Non-pigmented ciliary epithelial cell (primary cell): ENCODE data around the gene RPL6.
"Not testable (repeated sequence)": the region's sequence is repeated elsewhere in the genome, so short reads cannot be mapped to it uniquely, and the experiment has no call there.

ENCODE experiments used
- DNase-seq: peaks from one replicate; pipeline ENCODE4 v3.0.0-alpha.2; 2010; ENCODE audit warnings: low read depth

The RPL6 gene

DNA sequence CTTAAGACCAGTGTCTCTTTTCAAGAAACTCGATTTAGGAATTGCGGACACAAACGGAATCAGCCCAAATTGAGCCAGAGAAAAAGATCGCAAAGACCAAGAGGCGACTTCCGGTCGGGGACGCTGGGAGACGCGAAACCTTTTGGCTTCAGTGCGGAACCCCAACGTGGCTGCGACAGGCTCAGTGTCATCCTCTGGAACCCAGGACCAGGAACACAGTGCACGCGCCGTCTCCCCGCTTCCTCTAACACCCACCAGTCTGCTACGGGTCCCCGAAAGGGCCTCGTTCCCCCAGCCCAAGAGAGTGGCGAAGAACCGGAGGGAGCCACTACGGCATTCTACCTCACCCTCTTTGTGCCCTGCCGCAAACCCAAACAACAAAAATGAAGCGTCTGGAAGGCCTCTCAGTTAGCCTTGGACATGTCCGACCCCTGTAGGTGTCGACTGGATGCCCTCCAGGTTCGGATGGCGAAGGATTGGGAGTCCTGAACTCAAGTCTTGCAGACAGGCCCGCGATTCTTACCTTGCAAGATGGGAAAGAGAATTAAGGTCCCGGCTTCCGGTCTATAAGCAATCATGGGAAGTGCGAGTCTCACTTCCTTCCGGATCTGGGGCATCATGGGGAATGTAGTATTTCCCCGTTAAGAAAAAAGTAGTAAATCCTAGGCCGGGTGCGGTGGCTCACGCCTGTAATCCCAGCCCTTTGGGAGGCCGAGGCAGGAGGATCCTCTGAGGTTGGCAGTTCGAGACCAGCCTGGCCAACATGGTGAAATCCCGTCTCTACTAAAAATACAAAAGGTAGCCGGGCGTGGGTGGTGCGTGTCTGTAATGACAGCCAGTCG is at the start of gene RPL6:
TSS of gene RPL6 (minus strand) at position 542 of the 842 bp plus-strand sequence. CDS start 949 bp downstream, outside the sequence.
- DNase-seq, result peak; percentile 70

DNA sequence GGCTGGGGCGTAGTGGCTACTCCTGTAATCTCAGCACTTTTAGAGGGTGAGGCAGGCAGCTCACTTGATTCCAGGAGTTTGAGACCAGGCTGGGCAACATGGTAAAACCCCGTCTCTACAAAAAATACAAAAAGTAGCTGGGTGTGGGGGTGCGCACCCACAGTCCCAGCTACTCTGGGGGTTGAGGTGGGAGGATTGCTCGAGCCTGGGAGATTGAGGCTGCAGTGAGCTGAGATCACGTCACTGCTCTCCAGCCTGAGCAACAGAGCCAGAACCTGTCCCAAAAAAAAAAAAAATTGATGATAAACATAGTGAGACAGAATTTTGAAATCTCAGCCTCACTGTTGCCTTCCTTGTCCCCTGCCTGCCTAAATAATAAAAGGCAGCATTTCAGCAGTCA is 49.3 kb upstream of the RPL6 start:
- DNase-seq, result no peak

DNA sequence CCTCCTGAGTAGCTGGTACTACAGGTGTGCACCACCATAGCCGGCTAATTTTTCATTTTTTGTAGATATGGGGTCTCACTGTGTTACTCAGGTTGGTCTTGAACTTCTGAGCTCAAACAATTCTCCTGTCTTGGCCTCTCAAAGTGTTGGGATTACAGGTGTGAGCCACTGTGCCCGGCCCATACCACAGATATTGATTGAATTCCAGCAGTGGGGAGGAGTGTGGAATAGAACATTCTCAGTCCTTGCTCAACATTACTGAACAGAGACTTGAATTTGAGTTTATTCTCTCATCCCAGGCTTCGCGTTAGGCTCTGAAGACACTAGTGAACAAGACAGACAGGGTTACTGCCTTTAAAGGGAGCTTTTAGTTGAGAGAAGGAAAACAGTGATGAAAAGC is 48.9 kb upstream of the RPL6 start:
- DNase-seq, result no peak

DNA sequence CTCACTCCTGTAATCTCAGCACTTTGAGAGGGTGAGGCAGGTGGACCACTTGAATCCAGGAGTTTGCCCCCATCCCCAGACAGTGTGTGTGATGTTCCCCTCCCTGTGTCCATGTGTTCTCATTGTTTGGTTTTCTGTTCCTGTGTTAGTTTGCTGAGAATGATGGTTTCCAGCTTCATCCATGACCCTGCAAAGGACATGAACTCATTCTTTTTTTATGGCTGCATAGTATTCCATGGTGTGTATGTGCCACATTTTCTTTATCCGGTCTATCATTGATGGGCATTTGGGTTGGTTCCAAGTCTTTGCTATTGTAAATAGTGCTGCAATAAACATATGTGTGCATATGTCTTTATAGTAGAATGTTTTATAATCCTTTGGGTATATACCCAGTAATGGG is 47.7 kb upstream of the RPL6 start:
- DNase-seq, result not testable (repeated sequence)

DNA sequence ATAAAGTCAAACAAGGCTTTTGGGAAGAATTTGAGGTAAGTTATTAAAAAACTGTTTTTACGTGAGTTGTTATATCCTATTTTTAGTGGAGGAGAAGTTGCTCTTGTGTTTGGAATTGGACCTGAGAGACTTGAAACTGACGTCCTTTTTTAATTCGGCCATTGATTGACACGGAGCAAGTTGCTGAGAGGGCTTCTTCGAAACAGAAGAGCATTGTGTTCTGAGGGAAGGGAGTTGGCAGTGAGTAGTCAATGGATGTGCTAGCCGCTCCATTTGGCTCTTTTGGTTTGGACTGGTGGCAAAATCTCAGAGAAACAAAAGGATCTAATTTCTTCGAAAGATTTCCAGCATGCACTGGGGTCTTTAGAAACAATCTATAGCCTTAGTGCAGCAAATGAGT is 46.6 kb upstream of the RPL6 start:
- DNase-seq, result no peak

DNA sequence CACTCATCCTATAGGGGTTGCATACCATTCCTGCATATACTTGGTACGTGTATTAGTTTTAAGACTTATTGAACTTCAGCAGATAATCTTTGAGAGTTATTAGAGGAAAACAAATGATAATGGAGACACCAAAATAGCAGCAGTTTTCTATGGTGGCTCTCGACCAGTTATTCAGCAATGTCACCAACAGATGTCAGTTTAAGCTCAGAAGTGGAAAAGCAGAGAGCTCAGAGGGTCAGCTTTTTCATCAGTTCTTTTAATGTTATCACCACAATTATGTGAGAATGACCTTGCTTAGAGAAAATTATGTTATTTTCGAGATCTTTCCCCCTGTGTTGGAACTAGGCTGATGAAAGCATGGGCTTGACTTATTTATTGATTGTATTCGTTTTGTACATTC is 41.3 kb upstream of the RPL6 start:
- DNase-seq, result no peak

DNA sequence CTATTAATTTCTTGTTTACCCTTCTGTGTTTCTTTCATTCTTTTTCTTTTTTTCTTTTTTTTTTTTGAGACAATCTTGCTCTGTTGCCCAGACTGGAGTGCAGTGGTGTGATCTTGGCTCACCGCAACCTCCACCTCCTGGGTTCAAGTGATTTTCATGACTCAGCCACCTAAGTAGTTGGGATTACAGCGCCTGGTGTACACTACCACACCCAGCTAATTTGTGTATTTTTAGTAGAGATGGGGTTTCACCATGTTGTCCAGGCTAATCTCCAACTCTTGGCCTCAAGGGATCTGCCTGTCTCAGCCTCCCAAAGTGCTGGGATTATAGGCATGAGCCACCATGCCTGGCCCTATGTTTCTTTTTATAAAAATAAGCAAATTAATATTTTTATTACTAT is 38.8 kb upstream of the RPL6 start:
- DNase-seq, result not testable (repeated sequence)

DNA sequence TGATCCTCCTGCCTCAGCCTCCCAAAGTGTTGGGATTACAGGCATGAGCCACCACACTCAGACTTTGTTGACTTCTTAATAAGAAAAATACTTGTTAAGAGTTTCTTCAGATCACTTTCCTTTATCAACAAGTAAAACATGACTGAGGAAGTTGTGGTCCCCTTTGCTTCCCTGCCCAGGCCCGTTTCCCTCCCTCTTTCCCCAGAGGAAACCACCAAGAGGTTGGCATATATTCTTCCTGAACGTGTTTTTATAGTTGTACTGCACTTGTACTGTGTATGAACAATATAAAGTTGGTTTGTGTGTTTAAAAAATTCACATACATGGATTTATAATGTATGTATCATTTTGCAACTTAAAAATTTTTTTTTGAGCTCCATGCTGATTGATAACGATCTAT is 37.7 kb upstream of the RPL6 start:
- no peak for DNase-seq

DNA sequence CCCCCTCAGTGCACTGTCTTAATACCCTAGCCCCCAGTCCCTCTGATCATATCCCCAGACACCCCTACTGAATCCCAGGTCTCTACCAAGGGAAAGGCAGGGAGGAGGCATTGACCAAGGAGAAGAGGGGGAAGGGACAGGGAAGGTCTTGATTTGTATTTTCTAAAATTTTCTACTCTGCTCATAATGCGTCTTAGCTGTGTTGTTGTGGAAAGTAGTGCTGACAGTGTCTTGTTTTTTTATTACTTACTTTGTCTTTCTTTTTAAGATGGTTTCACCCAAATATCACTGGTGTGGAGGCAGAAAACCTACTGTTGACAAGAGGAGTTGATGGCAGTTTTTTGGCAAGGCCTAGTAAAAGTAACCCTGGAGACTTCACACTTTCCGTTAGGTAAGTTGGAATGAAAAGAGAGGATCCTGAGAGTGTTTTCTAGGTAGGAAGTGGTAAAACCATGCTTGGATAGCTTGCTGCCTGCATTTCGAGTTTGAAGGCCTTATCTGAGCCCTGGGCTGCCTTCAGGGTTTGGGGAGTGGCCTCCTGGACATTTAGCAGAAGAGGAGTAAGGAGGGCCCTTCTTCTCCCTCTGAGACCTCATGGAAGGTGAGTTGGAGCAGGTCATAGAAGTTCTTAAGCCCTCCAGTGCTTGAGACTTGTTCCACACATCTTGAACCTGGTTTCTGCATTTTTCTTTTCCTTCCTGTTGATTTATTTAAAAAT is 36.8 kb upstream of the RPL6 start:
- no peak for DNase-seq

DNA sequence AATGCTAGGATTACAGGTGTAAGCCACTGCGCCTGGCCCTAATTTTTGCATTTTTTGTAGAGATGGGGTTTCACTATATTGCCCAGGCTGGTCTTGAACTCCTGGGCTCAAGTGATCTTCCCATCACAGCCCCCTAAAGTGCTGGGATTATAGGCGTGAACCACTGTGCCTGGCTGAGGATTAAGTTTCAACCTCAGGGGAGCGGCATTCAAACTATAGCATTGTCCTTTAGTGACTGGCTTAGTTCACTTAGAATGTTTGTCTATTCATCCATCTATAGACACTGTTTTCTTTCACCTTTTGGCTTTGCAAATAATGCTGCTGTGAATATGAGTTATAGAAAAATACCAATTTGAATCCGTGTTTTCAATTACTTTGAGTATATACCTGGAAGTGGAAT is 34.5 kb upstream of the RPL6 start:
- no peak for DNase-seq

DNA sequence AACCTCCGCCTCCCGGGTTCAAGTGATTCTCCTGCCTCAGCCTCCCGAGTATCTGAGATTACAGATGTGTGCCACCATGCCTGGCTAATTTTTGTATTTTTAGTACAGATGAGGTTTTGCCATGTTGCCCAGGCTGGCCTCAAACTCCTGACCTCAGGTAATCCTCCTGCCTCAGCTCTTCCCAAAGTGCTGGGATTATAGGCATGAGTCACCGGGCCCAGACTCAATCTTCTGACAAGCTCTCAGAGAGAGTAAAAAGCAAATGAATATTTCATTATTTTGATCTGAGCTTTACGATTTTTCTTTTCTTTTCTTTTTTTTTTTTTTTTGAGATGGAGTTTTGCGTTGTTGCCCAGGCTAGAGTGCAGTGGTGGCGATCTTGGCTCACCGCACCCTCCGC is 31.2 kb upstream of the RPL6 start:
- DNase-seq, result not testable (repeated sequence)

DNA sequence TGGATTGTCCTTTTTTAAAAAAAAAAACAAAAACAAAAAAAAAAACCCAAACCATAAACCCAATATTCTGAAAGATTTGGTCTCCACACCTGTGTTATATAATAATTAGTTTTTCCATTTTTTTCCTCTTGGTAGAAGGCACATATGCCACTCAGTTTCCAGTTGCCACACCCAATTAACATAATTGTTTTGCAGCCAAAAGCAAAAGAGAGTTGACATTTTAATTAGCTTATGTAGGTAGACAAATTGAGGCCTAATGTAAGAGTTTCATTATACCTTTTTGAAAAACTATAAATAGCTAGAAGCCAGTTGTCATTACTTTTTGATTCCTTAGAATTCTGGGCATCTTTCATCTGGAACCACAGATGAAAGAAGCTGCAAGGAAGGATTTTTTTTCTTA is 30.4 kb upstream of the RPL6 start:
- DNase-seq, result no peak

DNA sequence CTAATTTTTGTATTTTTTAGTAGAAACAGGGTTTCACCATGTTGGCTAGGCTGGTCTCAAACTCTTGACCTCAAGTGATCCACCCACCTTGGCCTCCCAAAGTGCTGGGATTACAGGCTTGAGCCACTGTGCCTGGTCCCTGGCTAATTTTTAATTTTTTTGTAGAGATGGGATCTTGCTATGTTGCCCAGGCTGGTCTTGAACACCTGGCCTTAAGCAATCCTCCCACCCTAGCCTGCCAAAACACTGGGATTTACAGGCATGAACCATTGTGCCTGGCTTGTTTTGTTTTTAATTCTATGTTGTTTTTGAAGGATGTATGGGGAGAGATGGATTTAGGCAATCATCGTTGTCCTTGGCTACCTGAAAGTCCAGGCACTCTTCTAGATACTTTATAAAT is 29.2 kb upstream of the RPL6 start:
- DNase-seq, result not testable (repeated sequence)

DNA sequence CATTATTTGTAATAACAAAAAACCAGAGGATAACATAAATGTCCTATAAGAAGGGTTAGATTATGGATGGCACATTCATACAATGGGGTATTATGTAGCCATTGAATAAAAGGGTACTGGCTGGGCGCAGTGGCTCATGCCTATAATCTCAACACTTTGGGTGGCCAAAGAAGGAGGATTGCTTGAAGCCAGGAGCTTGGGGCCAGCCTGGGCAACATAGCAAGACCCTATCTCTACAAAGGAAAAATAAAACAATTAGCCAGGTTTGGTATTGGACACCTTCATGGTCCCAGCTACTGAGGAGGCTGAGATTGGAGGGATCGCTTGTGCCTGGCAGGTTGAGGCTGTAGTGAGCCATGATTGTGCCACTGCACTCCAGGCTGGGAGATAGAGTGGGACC is 24.1 kb upstream of the RPL6 start:
- no peak for DNase-seq

DNA sequence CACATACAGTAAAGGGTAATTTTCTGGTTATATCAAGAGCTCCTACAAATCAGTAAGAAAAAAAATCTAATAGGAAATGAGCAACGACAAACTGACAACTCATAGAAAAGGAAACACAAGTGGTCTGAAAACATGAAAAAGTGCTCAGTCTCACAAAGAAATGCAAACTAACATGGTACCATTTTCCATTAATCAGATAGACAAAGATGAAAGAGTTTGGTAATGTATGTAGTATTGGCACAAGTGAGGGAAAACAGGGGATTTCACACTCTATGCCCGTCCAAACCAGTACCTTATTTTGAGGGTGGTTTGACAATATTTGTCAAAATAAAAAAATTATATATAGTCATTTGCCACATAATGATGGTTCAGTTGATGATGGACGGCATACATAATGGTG is 22.6 kb upstream of the RPL6 start:
- no peak for DNase-seq

DNA sequence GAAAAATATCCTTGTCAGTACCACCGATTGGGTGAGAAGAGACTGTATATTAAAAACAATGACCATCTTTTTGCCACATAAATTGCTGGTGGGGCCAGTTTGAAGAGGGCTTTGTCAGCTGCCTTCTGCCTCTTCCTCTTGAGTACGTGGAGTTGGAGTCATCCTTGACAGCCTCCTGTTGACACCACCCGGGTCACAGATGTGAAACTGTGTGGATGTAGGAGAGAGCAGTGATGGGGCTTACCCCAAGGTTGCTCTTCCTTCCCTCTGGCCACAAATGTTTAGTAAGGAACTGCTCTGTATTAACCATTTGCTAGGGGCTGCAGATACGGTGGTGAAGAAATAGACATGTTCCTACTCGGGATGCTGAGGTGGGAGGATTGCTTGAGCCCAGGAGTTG is 21.5 kb upstream of the RPL6 start:
- DNase-seq, result no peak

DNA sequence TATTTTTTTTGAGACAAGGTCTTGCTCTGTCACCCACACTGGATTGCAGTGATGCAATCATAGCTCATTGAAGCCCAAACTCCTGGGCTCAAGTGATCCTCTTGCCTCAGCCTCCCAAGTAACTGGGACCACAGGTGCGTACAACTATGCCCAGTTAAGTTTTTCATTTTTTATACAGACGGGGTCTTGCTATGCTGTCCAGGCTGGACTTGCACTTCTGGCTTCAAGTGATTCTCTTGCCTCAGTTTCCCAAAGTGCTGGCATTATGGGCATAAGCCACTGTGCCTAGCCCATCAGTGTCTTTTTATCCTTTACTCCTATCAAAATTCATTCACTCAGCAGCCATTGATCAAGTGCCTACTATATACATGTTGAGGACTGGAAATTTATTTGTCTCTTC is 18.4 kb upstream of the RPL6 start:
- no peak for DNase-seq

DNA sequence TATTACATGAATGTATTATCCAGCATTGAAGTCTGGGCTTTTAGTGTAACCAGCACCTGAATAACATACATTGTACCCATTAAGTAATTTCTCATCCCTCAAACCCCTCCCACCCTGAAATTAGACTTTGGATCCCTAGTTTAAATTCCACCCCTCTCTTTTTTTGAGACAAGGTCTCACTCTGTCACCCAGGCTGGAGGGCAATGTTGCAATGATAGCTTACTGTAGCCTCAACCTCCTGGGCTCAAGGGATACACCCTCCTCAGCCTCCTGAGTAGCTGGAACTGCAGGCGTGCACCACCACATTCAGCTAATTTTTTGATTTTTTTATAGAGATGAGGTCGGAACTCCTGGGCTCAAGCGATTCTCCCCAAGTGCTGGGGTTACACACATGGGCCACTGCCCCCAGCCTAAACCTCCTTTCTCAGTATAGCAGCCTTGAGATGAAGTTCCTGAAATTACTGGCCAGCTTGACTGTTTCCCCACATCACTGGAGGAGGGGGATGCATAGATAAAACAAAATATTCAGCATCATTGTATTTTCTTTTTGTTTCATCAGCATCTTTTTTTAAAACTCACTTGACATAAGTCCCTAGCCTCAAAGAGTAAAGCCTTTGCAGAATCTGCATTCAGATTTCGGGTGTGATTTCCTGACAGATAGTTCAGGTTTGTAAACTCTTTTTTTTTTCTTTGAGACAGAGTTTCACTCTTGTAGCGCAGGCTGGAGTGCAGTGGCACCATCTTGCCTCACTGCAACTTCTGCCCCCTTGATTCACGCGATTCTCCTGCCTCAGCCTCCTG is 16.4 kb upstream of the RPL6 start:
- no peak for DNase-seq

DNA sequence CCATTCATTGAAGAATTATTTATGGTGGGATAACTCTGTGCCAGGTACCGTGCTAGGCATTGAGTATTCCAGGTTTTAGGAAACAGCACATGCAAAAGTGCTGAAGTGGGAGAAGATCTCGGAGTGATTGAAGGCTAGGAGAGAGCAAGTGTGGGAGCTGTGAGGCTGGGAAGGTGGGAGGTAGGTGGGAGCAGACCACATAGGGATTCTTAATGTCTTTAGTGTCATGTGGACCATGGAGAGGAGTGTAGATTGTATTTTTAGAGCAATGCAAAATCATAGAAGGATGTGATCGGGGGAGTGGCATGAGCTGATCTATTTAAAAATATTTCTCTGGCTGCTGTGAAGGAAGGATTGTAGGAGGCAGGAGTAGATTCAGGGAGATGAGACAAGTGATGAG is 14.7 kb upstream of the RPL6 start:
- no peak for DNase-seq

DNA sequence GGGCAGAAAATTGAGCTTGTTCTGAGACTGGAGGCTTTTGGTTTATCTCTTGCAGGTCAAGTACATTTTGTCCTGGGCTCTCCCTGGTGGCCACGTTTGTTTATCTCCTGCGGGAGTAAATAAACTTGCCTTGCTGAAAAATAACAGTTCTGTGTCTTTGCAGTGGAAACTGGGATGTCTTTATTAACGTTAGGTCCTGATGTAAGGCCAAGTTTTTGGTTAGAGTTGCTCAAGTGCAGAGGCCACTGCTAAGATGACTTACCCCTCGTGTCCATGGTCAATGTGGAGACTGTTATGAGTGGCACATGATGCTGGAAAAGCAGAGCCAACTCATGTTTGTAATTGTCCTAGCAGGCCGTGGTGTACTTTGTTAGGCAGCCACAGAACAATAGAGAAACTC is 13.1 kb upstream of the RPL6 start:
- no peak for DNase-seq

DNA sequence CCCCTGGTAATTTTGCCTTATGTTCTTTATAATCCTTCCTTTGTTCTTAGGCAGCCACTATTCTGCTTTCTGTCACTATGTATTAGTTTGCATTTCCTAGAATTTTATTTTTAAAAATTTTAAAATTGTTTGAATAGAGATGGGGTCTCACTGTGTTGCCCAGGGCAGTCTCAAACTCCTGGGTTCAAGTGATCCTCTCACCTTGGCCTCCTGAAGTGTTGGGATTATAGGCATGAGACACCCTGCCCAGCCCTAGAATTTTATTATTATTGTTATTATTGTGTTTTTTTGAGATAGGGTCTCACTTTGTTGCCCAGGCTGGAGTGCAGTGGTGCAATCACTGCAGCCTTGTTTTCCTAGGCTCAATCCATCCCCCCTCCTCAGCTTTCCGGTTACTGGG is 12.0 kb upstream of the RPL6 start:
- no peak for DNase-seq

DNA sequence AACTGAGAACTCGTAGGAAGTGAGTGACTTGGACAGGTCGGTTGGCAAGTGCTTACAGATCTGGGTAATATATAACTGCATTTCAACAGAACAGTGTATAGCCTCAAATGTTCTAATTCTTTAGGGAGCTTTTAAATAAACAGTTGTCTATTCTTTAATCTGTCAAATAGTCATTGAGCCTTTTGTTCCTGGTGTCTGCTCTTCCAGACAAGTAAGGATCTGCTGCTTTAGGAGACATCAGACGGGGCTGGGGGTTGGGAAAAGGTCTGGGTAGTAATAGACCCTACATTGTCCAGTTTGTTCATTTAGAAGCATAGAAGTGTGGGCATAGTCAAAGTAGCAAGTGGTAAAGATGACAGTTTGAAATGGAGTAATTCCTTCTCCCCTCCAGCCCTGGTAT is 11.3 kb upstream of the RPL6 start:
- DNase-seq, result no peak
